CD4-positive, alpha-beta T cell treated with Interleukin-12 subunit alpha and Interleukin-12 subunit beta, for 1 hour (primary cell): ENCODE measurements around the gene GPC6.

Experiments used
- DNase-seq: peaks from one replicate; pipeline ENCODE4 v3.0.0-alpha.2; 2020

The GPC6 gene

GRCh38 chr13:94080527-94080926 lies 853.9 kb downstream of the GPC6 start:
- DNase-seq: no peak

- no peak for DNase-seq
Observed at GRCh38 chr13:94087100-94087499, 860.5 kb downstream of the GPC6 start.

- DNase-seq: no peak
Observed at GRCh38 chr13:94088742-94089141, 862.1 kb downstream of the GPC6 start.

DNA sequence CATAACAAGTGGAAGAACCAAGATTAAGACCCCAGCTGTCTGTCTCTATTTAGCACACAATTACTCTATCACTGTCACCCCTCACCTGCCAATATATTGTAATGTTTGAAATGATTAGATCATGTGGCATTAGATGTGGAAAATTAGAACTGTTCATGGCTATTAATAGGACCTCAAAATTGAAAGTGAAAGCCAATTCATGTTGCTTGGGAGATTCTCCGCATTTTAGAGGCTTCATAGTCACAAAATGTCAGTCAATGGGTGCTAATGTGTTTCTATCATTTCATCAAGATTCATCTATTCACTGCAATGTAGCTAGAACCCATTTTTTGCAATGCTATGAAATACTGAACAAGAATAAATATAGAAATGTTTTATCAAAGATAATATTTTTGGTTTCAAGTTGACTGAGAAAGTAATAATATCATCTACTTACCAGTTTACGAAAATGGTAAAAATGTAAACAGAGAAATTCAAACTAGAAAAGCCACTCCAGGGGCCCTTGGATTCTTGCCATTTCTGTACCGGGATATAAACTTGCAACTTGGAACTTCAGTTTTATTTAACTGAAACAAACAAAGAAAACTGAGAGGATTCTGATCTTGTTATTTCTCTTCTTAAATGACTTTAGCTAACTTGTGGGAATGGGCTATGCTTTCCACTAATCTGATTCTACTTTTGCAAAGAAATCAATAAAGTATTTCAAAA lies 864.3 kb downstream of the GPC6 start:
- no peak for DNase-seq

DNA sequence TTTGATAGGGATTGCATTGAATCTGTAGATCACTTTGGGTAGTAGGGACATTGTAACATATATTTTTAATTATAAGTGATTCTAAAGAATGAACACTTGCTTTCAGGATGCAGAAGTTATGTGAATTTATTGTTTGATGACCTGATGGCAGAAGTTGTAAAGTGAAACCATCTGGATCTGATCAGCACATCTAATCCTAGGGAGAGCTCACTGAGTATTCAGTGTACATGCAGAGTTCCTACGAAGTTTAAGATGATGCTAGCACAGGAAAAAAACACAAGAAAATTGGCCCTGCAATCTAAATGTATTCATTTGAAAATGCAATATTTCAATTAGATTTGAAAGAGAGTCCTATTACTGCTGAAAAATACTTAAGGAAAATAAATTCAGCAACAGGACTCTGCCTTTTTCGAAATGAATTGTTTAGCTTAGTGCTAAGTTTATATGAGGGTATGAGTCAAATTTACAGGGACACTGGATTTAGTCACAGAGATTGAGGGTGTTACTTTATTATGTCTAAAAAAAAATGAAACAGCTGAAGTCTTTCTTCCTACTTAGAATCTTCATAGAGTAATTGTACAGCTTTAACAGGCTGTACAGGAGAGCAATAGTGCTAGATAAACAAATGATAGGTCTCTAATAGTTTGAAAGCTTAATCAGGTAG lies 867.2 kb downstream of the GPC6 start:
- no peak for DNase-seq

- no peak for DNase-seq
Observed at GRCh38 chr13:94109715-94110374, 883.2 kb downstream of the GPC6 start.

DNA sequence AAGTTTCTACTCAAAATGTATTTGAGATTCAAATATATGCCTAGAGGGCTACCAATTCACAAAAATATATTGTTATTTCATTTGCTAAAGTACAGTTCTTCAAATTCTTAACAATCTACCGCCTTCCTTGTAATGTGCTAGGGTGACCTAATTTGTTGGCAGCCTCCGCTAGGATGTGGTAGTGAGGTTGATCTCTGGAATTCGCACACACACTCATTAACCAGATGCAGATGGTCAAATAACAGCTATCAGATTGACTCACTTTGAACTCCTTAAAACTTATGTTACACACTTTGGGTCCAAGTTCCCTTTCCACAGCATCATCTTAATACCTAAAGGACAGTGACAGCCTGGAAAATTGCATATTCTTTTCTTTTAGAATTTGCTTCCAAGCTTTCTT lies 885.6 kb downstream of the GPC6 start:
- DNase-seq: no peak

GRCh38 chr13:94112731-94113130 lies 886.1 kb downstream of the GPC6 start:
- DNase-seq: no peak

GRCh38 chr13:94113245-94113644 lies 886.6 kb downstream of the GPC6 start:
- no peak for DNase-seq

DNA sequence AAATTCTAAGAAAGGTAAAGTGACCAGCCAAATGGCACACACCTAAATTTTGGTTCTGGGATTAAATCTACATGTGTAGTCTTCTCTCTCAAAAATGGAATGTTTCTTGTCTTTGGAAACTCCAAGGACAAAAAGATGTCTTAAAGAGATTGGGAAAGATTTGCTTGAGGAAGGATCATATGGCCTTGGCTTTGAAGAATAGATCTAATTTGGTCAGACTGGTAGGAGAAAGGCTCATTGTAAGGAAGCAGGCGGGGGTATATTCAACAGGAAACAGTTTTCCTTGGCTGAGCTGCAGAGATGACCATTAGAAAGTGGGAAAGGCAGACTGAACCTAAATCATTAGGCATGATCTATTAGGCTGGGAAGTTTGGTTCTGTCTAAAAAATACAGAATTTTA lies 887.6 kb downstream of the GPC6 start:
- DNase-seq: no peak

DNA sequence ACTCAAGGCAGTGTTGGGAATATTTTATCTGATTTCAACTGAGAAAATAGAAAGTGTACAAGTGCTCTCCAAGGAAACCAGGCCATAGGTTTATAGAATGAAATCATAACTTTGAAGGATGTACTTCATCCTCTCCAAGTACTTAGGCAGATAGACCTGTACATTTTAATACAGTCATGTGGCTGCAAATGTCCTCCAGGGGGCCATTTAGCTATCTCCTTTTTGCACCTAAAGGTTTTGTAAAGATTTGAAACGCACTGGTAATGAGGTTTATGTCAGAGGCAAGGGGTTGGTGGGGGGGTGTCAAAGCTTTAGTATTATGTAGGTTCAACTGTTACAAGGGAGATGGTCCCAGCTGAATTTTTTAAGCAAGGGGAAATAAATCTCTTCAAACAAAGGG lies 888.4 kb downstream of the GPC6 start:
- peak; percentile 2 for DNase-seq

DNA sequence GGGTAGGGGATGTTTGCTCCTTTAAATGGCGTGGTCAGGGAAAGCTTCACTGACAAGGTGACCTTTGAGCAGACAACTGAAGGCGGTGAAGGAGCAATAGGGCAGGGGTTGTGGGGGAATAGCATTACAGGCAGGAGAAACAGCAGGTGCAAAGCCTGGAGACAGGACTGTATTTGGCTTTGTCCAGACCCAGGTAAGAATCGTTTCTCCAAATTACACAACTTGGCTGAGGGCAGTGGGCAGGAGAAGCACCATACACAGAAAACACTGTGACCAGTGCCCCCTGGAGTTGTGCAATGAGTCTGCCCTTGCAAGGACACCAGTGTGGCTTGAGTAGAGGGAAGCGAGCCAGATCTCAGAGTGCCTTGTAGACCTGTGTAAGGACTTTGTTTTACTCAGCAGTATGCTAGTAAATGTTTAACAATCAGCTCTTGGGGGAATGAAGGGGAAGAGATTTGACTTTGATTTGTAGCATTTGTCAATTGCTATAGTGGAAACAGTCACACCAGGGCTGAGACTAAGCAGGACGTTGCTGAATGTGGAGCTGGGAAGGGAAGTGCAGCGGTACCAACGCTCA lies 892.8 kb downstream of the GPC6 start:
- DNase-seq: no peak

- no peak for DNase-seq
Observed at GRCh38 chr13:94120878-94121277, 894.3 kb downstream of the GPC6 start.

DNA sequence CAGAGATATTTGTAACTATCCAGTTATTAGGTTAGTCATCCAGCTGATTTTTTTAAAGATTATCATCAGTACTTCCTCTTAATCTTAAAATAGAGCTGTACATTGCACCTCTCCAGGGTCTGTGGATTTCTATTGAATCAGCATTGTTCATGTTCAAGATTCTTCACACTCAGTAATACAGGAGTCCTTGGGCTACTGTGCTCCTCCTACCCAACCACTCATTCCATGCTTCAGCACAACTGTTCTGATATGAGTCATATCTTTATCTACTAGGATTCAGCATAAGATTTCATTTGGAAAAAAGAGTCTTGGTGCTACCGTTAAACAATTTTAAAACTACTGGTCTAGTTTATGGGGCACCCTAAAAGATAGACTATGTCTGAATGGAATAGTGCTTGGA lies 895.1 kb downstream of the GPC6 start:
- no peak for DNase-seq

GRCh38 chr13:94122300-94122915 lies 895.8 kb downstream of the GPC6 start:
- DNase-seq: no peak

- DNase-seq: no peak
Observed at GRCh38 chr13:94123557-94123956, 897.0 kb downstream of the GPC6 start.

DNA sequence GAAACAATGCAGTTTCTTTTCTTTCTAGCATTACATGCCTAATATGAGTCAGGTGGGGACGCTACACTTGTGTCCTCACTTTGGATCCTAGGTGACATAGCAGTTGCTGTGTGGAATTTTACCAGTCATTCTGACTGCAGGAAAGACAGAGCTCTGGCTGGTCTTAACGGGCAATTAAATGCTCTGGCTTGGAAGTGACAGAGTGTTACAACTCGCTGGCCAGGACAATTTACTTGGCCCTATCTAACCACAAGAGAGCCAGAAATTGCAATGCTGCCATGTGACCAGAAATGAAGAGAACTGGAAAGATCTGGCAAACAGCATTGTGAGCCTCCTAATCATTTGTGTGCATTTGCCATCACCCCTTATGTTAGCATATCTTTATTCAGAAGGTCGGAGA lies 901.8 kb downstream of the GPC6 start:
- DNase-seq: no peak

- no peak for DNase-seq
Observed at GRCh38 chr13:94129490-94129894, 902.9 kb downstream of the GPC6 start.

DNA sequence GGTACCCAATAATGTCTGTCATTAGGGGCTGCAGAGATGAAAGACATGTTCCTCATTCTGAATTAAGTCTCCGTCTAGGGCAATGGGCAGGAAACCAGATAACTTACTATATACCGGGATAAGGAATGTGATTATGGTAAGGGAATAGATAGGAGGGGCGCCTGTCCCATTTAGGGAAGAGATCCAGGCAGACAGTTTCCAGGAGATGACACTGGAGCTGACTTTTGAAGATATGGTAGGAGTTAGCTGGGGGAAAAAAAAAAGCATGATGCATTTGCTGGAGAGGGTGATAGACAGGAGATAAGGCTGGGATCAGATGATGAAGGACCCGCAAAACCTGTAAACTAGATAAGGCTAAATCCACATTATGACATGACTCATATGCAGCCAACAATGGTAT lies 912.2 kb downstream of the GPC6 start:
- DNase-seq: no peak

- DNase-seq: no peak
Observed at GRCh38 chr13:94139393-94139995, 912.9 kb downstream of the GPC6 start.

- no peak for DNase-seq
Observed at GRCh38 chr13:94140027-94140426, 913.4 kb downstream of the GPC6 start.

DNA sequence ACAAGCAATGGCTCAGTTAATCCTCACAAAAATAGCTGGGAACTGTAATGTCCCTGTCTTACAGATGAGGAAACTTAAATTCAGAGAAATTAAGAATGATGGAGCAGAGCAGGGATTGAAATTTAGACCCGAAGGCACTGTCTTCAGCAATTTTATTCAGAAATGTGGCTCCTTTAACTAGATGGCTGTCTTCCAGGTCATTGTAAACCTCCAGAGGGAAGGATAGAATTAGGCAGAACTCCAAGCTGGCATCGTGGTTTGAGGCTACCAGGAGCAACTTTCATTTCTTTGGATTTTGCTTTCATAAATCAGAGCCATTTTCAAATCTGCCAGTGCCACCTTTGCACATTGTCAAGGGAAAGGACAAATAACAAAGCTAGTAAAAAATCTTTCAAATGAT lies 913.9 kb downstream of the GPC6 start:
- DNase-seq: no peak
